ENCODE measurements around the gene TMEM150B.

The TMEM150B gene

DNA sequence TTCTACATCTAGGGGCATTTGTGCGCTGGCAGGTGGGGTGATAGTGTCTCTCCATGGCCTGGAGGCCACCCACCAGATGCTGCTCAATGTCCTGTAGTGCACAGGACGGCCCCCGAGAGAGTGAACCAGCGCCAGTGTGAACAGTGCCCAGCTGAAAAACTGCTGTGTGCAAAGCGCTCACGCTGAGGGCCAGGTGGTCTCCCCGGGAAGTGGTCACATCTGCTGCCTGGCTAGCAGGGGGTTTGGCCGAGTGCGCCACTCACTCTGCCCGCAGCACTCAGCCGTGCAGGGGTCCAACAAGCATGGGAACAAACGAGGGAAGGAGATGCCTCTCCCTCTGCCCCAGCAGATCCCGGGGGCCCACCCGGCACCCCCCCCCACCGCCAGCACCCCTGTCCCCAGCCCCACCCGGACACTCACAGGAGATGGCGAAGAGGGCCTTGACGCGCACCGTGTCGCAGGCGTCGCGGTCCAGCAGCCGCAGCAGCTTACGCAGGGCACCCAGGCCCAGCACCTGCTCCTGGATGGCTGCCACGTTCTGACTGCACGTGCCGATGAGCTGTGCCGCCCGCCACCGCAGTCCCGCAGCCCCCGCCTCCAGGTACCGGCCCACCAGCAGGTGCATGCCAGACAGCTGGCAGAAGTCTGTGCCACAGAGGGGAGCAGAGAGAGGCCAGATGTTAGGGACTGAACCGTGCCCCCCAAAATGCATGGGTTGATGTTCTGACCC, 51.0 kb downstream of the TMEM150B start:
- Histone ChIP-seq H3K36me3 (ENCODE audit: insufficient read depth, low read length) (no peaks in the 10 kb centered on the region), H3K4me3 (ENCODE audit: low read depth, low read length) (no peak overlapping the region), H3K27ac (ENCODE audit: low read depth, low read length) (no peak overlapping the region), H2AFZ (ENCODE audit: low read length, unreplicated experiment) (no peak overlapping the region), H3K4me1 (ENCODE audit: control insufficient read depth, insufficient read depth, low read length, unreplicated experiment) (peaks cover 2% of the 10 kb centered on the region), H3K79me2 (ENCODE audit: control insufficient read depth, insufficient read depth, low read length, unreplicated experiment) (no peaks in the 10 kb centered on the region), H3K27me3 (ENCODE audit: insufficient read depth, low read length) (no peaks in the 10 kb centered on the region)

DNA sequence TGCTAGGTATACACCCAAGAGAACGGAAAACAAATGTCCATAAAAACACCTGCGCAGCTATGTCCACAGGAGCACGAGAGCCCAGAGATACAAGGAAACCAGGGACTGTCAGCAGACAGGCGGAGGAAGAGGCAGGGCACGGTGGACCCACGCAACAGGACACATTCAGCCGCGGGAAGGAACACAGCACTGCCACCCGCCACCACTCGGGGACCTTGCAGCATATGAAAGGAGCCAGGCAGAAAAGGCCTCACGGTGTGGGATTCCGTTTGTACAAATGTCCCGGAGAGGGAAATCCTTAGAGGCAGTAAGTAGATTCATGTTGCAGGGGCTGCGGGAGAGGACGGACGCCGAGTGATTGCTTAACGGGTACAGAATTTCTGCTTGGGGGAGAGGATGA, 53.0 kb downstream of the TMEM150B start:
- no peaks in the 10 kb centered on the region for H3K36me3 ChIP-seq (ENCODE audit: insufficient read depth, low read length)
- no peak overlapping the region for H2AFZ ChIP-seq (ENCODE audit: low read length, unreplicated experiment)
- no peak overlapping the region for H3K27ac ChIP-seq (ENCODE audit: low read depth, low read length)
- no peaks in the 10 kb centered on the region for H3K4me1 ChIP-seq (ENCODE audit: control insufficient read depth, insufficient read depth, low read length, unreplicated experiment)
- H3K4me3 ChIP-seq (ENCODE audit: low read depth, low read length) = no peak overlapping the region
- H3K79me2 ChIP-seq (ENCODE audit: control insufficient read depth, insufficient read depth, low read length, unreplicated experiment) = no peaks in the 10 kb centered on the region
- no peaks in the 10 kb centered on the region for H3K27me3 ChIP-seq (ENCODE audit: insufficient read depth, low read length)

DNA sequence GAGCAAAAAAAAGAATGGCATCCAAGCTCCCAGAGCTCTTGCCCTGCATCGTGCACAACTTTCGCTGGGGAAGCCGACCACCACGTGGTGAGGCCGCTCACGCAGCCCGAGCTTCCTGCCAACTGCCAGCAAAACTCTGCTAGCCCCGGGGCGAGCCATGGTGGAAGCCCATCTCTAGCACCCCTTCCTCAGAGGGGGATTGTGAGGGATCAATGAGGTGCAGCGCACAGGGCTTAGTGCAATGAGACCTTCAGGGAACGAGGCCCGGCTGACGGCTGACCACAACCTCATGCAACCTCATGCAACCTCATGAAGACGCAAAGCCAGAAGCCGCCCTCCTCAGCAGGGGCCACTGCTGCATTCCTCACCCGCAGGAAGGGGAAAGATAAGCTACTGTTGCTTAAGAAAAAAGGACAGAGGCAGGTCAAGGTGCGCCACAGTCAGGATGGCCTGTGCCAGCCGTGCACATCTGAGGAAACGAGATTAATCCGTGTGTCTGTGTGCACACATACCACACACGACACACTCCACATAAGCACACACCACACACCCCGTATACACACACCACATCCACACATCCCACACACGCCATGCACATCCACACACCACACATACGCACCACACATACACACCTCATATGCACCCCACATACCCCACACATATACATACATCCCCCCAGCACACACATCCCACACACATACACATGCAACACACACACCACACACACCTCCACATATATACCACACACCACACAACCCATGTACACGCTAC, 54.8 kb downstream of the TMEM150B start:
- Histone ChIP-seq H3K79me2 (ENCODE audit: control insufficient read depth, insufficient read depth, low read length, unreplicated experiment) (no peaks in the 10 kb centered on the region), H3K36me3 (ENCODE audit: insufficient read depth, low read length) (no peaks in the 10 kb centered on the region), H2AFZ (ENCODE audit: low read length, unreplicated experiment) (no peak overlapping the region), H3K27ac (ENCODE audit: low read depth, low read length) (no peak overlapping the region), H3K4me3 (ENCODE audit: low read depth, low read length) (no peak overlapping the region), H3K4me1 (ENCODE audit: control insufficient read depth, insufficient read depth, low read length, unreplicated experiment) (no peaks in the 10 kb centered on the region), H3K27me3 (ENCODE audit: insufficient read depth, low read length) (no peaks in the 10 kb centered on the region)

DNA sequence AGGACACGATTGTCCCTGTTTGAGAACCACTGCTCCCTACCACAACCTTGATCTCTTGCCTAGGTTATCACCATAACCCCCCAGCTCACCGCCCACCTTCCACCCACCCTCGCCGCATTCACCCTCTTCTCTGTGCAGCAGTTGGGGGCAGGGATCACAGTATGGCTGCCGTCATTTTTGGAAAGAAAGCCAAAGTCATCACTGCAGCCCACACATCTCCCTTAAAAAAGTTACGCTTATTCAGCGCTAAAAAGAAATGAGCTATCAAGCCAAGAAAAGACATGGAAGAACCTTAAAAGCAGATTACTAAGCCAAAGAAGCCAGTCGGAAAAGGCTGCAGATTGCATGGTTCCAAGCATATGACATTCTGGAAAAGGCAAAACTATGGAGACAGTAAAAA, 55.8 kb downstream of the TMEM150B start:
- H3K4me1 ChIP-seq (ENCODE audit: control insufficient read depth, insufficient read depth, low read length, unreplicated experiment) = no peaks in the 10 kb centered on the region
- no peak overlapping the region for H3K4me3 ChIP-seq (ENCODE audit: low read depth, low read length)
- H2AFZ ChIP-seq (ENCODE audit: low read length, unreplicated experiment) = no peak overlapping the region
- H3K27ac ChIP-seq (ENCODE audit: low read depth, low read length) = no peak overlapping the region
- H3K36me3 ChIP-seq (ENCODE audit: insufficient read depth, low read length) = no peaks in the 10 kb centered on the region
- no peaks in the 10 kb centered on the region for H3K27me3 ChIP-seq (ENCODE audit: insufficient read depth, low read length)
- no peaks in the 10 kb centered on the region for H3K79me2 ChIP-seq (ENCODE audit: control insufficient read depth, insufficient read depth, low read length, unreplicated experiment)

DNA sequence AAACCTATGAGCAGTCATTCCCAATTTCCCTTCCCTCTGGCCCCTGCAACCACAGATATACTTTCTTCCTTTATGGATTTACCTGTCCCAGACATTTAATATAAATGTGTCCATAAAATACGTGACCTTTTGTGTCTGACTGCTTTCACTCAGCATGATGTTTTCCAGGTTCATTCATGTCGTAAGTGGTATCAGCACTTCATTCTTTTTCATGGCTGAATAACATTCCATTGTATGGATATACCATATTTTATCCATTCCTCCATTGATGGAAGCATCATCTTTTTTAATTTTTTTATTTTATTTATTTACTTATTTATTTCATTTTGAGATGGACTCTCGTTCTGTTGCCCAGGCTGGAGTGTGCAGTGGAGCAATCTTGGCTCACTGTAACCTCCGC, 58.3 kb downstream of the TMEM150B start:
- Histone ChIP-seq H3K27ac (ENCODE audit: low read depth, low read length) (no peak overlapping the region), H3K4me1 (ENCODE audit: control insufficient read depth, insufficient read depth, low read length, unreplicated experiment) (no peaks in the 10 kb centered on the region), H3K36me3 (ENCODE audit: insufficient read depth, low read length) (no peaks in the 10 kb centered on the region), H3K27me3 (ENCODE audit: insufficient read depth, low read length) (no peaks in the 10 kb centered on the region), H3K4me3 (ENCODE audit: low read depth, low read length) (no peak overlapping the region), H3K79me2 (ENCODE audit: control insufficient read depth, insufficient read depth, low read length, unreplicated experiment) (no peaks in the 10 kb centered on the region), H2AFZ (ENCODE audit: low read length, unreplicated experiment) (no peak overlapping the region)

DNA sequence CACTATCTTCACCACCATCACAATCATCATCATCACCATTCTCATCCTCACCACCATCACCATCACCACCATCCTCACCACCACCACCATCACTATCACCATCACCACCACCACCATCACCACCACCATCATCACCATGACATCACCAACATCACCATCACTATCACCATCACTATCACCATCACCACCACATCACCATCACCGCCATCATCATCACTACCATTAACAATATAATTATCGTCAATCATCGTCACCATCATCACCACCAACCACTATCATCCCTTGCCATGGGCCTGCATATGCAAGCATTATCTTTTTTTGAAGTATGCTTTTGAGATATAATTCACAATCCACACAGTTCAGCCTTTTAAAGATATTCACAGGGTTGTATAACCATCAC, 58.7 kb downstream of the TMEM150B start:
- H3K36me3 ChIP-seq (ENCODE audit: insufficient read depth, low read length) = no peaks in the 10 kb centered on the region
- H3K27ac ChIP-seq (ENCODE audit: low read depth, low read length) = no peak overlapping the region
- H2AFZ ChIP-seq (ENCODE audit: low read length, unreplicated experiment) = no peak overlapping the region
- H3K79me2 ChIP-seq (ENCODE audit: control insufficient read depth, insufficient read depth, low read length, unreplicated experiment) = no peaks in the 10 kb centered on the region
- H3K4me1 ChIP-seq (ENCODE audit: control insufficient read depth, insufficient read depth, low read length, unreplicated experiment) = no peaks in the 10 kb centered on the region
- H3K4me3 ChIP-seq (ENCODE audit: low read depth, low read length) = no peak overlapping the region
- no peaks in the 10 kb centered on the region for H3K27me3 ChIP-seq (ENCODE audit: insufficient read depth, low read length)

DNA sequence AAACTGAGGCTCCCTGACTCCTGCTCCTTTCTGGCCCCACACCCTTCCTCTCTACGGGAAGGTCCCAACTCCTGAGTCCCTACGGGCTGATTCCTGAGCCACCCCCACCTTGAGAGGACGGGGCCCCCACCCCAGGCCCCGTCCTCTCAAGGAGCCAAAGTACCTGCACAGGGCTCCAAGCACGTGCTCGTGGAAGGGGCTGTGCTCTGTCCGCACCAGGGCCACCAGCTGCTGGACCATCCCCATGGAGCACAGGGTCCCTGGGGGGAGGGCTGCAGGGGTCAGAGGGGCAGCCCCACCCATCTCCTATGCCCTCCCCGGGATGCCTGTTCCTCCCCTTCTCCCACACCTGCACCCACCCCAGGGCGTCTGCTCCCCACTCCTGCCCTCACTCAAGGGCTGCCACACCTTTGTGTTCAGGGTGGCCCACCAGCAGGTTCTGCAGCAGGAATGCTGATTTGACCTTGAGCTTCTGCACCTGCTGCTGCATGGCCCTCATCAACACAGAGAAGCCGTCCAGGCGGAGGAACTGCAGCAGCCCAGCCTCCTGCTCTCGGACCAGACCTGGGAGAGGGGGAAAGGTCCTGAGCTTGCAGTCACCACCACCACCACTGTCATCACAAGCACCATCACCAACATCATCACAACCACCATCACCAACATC, 59.3 kb downstream of the TMEM150B start:
- Histone ChIP-seq H3K36me3 (ENCODE audit: insufficient read depth, low read length) (no peaks in the 10 kb centered on the region), H3K79me2 (ENCODE audit: control insufficient read depth, insufficient read depth, low read length, unreplicated experiment) (no peaks in the 10 kb centered on the region), H3K4me3 (ENCODE audit: low read depth, low read length) (no peak overlapping the region), H3K27me3 (ENCODE audit: insufficient read depth, low read length) (no peaks in the 10 kb centered on the region), H2AFZ (ENCODE audit: low read length, unreplicated experiment) (no peak overlapping the region), H3K4me1 (ENCODE audit: control insufficient read depth, insufficient read depth, low read length, unreplicated experiment) (no peaks in the 10 kb centered on the region), H3K27ac (ENCODE audit: low read depth, low read length) (no peak overlapping the region)

DNA sequence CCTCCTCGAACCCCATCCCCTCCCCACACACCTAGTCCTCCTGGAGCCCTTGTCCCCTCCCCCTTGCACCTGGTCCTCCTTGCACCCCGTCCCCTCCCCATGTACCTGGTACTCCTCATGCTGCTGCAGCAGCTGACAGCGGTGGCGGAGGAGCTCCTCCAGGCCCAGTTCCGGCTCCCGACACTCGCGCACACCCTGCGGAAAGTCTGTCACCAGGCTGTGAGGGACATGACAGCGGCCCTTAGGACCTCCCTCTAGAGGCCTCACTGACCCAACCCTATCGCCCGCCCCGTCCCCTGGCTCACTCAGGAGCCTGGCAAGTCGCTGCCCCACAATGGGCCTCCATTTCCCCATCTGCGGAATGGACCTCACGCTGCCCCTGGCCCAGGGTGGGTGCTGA, 60.0 kb downstream of the TMEM150B start:
- no peak overlapping the region for H3K4me3 ChIP-seq (ENCODE audit: low read depth, low read length)
- no peaks in the 10 kb centered on the region for H3K36me3 ChIP-seq (ENCODE audit: insufficient read depth, low read length)
- no peaks in the 10 kb centered on the region for H3K4me1 ChIP-seq (ENCODE audit: control insufficient read depth, insufficient read depth, low read length, unreplicated experiment)
- H2AFZ ChIP-seq (ENCODE audit: low read length, unreplicated experiment) = no peak overlapping the region
- no peaks in the 10 kb centered on the region for H3K27me3 ChIP-seq (ENCODE audit: insufficient read depth, low read length)
- H3K27ac ChIP-seq (ENCODE audit: low read depth, low read length) = no peak overlapping the region
- H3K79me2 ChIP-seq (ENCODE audit: control insufficient read depth, insufficient read depth, low read length, unreplicated experiment) = no peaks in the 10 kb centered on the region

DNA sequence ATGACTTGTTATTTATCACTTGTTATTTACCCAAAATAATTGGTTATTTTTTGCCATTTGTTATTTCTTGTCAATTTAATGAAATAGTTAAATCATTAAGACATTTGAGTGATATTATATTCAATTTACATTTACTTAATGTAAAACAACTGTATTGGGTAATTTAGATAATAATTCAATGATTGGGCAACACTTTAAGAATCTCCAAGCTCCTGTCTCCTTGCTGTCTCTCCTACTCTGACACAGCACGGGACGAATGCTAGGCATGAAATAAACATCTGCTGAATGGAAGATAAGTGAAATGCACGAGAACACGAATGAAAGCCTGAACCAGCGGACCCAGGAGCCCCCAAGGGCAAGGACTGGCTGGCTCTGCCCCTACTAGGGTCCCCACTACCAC, 60.6 kb downstream of the TMEM150B start:
- Histone ChIP-seq H3K27me3 (ENCODE audit: insufficient read depth, low read length) (no peaks in the 10 kb centered on the region), H3K4me1 (ENCODE audit: control insufficient read depth, insufficient read depth, low read length, unreplicated experiment) (no peaks in the 10 kb centered on the region), H3K36me3 (ENCODE audit: insufficient read depth, low read length) (no peaks in the 10 kb centered on the region), H3K79me2 (ENCODE audit: control insufficient read depth, insufficient read depth, low read length, unreplicated experiment) (no peaks in the 10 kb centered on the region), H3K27ac (ENCODE audit: low read depth, low read length) (no peak overlapping the region), H2AFZ (ENCODE audit: low read length, unreplicated experiment) (no peak overlapping the region), H3K4me3 (ENCODE audit: low read depth, low read length) (no peak overlapping the region)

Measured in ACC112 (cell line).